Tibial nerve (tissue), 4 donors: ENCODE data around the gene GPR141. TPM values are rescaled to one million over a fixed set of nuclear protein-coding genes. Genes with fewer than 3 reads are reported as not detected.

Experiments used
- DNase-seq, 2 donors: peaks; one replicate each; pipeline ENCODE4 v3.0.0-alpha.2; 2019; ENCODE audit warnings: low spot score in 2 of 2
- H3K27ac ChIP-seq, 4 donors: fragments of 200-600 bp; sonication (generic) in 3 of 4; one replicate each; pipeline ENCODE4 v1.5.1; 2017 to 2019; ENCODE audit warnings: mild to moderate bottlenecking in 1 of 4
- H3K27me3 ChIP-seq, 2 donors: fragments of 200-600 bp; sonication (generic) in 1 of 2; one replicate each; pipeline versions ENCODE4 v1.5.1 to v1.6.0; 2017 to 2019
- H3K36me3 ChIP-seq, 3 donors: fragments of 200-600 bp; sonication (generic); one replicate each; pipeline ENCODE4 v1.5.1; 2018 to 2019
- H3K4me1 ChIP-seq, 4 donors: fragments of 200-600 bp; sonication (generic) in 3 of 4; one replicate each; pipeline ENCODE4 v1.5.1; 2017 to 2019
- H3K4me3 ChIP-seq, 4 donors: fragments of 200-600 bp; sonication (generic) in 3 of 4; one replicate each; pipeline ENCODE4 v1.5.1; 2017 to 2019; ENCODE audit warnings: mild to moderate bottlenecking in 1 of 4, moderate library complexity in 1 of 4
- H3K9me3 ChIP-seq, 4 donors: fragments of 200-600 bp; sonication (generic) in 3 of 4; one replicate each; pipeline ENCODE4 v1.5.1; 2017 to 2019
- EP300 ChIP-seq, 2 donors: sonication (generic); formaldehyde crosslinking; IDR thresholded peaks; one replicate each; pipeline ENCODE4 v1.6.1; 2017; ENCODE audit warnings: antibody characterized with exemption in 2 of 2, mild to moderate bottlenecking in 1 of 2
- POLR2A ChIP-seq, 2 donors: fragments of 450-650 bp; IDR thresholded peaks; one replicate each; pipeline ENCODE4 v1.6.1; 2017; ENCODE audit warnings: antibody characterized with exemption in 2 of 2, mild to moderate bottlenecking in 2 of 2, moderate library complexity in 2 of 2
- WGBS, 2 donors: methylation state at CpG; one replicate each; pipeline ENCODE4 v1.1.5; 2018; 5-methylcytosine and 5-hydroxymethylcytosine counted together
- total RNA-seq, 4 donors: library from RNA; depleted of rRNA; stranded (reverse); fragments of >200 nt; gene quantifications; one replicate each; pipeline ENCODE4 v1.1.0, GENCODE V29; 2016
- TF ChIP-seq, protein P1 (sequence below), 5 experiments: fragments of 200-600 bp in 3 of 5; fragments of 450-650 bp in 2 of 5; sonication (generic) in 3 of 5; IDR thresholded peaks; one replicate each; pipeline ENCODE4 v1.5.1; 2016 to 2019; ENCODE audit warnings: antibody characterized with exemption in 5 of 5, mild to moderate bottlenecking in 3 of 5, moderate library complexity in 2 of 5

Gene GPR141
- total RNA-seq, 4 donors from 2014 or later, result 0.84 to 3.1 TPM; not detected in 2

DNA sequence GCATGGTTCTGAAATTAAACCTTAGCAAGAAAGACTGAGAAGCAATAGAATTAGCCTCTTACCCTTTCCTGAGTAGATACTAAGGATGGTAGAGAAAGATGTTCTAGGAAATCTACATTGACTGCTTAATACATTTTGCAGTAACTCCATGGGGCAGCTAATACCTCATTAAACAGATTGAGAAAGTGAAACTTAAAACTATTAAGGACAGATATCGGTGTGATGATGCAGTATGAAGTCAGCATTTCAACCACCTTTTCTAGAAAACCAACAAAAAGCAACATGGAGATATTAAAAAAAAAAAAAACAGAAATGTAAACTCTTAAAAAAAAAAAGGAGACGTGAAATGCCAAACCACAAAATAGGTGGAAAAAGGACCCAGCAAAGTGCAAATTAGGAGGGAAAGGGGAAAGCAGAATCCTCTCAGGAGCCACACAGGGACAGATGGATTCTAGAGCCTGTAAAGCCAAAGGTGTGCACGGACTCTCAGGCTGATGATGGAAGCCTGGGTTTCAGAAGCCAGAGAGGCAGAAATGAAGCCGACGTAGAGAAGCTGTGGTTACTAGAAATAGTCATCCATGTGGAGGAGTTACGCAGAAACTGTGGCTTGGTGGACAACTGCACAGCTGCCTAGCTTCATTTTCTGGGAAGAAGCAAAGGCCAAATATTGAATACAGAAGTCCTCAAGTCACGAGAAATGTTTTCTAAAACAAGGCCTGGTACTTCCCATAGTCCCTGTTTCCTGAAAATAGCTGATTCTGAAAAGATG, 38.1 kb upstream of the GPR141 start:
- 67 to 80% methylated on average over 7 of the region's 7 CpGs for WGBS, 2 donors
- TF ChIP-seq EP300 (IDR thresholded peaks at IDR 0.05) (peak in 1 of 2 donors; percentile 36), POLR2A (IDR thresholded peaks at IDR 0.05) (no peak)
- Histone ChIP-seq H3K27me3 (no peaks in the 10 kb centered on the region), H3K27ac (no peak overlapping the region), H3K4me1 (peaks cover 0 to 5% (median 0%) of the 10 kb centered on the region in 4 donors), H3K36me3 (no peaks in the 10 kb centered on the region), H3K9me3 (no peaks in the 10 kb centered on the region), H3K4me3 (no peak overlapping the region)
- DNase-seq, result no peak

DNA sequence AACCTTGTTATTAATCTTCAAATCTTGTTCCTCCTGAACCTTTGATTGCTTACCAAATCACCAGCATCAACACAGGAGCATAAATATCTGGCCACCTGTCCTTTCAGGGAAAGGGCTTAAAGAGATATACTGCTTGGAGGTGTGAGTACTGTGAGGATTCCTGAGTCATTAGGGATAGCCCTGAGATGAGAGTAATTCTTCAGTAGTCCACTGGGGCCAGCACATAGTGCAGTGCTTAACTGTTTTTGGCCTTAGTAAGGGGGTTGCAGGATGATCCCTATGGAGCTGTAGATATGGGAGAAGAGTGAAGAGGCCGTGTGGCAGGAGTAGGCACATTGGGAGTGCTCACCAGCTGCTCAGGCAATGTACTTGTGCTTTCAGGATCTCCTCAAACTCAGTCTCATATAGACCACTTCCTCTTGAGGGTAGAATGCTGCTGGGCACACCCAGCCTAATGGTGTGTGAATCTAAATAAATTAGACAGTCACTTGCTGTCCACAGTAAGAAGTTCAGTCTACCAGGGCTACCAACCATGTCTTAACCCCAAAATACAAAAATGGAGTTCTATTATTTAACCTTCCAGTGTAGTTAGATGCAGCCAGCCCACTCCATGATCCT, 26.5 kb upstream of the GPR141 start:
- Histone ChIP-seq H3K27ac (no peak overlapping the region), H3K4me1 (no peaks in the 10 kb centered on the region), H3K36me3 (no peaks in the 10 kb centered on the region), H3K4me3 (no peak overlapping the region), H3K27me3 (no peaks in the 10 kb centered on the region), H3K9me3 (no peaks in the 10 kb centered on the region)
- TF ChIP-seq, protein P1, sequence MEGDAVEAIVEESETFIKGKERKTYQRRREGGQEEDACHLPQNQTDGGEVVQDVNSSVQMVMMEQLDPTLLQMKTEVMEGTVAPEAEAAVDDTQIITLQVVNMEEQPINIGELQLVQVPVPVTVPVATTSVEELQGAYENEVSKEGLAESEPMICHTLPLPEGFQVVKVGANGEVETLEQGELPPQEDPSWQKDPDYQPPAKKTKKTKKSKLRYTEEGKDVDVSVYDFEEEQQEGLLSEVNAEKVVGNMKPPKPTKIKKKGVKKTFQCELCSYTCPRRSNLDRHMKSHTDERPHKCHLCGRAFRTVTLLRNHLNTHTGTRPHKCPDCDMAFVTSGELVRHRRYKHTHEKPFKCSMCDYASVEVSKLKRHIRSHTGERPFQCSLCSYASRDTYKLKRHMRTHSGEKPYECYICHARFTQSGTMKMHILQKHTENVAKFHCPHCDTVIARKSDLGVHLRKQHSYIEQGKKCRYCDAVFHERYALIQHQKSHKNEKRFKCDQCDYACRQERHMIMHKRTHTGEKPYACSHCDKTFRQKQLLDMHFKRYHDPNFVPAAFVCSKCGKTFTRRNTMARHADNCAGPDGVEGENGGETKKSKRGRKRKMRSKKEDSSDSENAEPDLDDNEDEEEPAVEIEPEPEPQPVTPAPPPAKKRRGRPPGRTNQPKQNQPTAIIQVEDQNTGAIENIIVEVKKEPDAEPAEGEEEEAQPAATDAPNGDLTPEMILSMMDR (IDR thresholded peaks at IDR 0.05), result no peak
- no peak for TF ChIP-seq POLR2A (IDR thresholded peaks at IDR 0.05)
- TF ChIP-seq EP300 (IDR thresholded peaks at IDR 0.05), result no peak
- DNase-seq, result no peak
- WGBS, 2 donors, result 58 to 62% methylated on average over 1 of the region's 1 CpG

DNA sequence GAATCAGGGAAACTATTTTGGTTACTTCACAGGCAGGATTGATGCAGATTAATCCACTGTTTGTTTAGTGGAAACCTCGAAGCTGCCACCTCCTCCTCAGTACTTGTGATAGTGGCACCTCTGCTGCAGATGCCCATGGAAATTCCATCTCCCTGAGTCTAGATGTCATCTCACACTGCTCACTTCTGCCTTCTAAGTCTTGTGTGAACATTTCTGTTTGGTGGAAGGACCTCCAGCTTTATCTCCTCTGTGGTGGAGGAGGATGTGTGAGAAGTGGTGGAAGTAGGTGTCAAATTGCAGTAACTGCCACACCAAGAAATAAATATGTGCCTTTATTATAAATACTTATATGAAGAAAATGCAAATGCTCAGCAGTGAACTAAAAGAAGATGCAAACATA, 25.8 kb upstream of the GPR141 start:
- H3K4me3 ChIP-seq, result no peak overlapping the region
- no peaks in the 10 kb centered on the region for H3K9me3 ChIP-seq
- H3K36me3 ChIP-seq, result no peaks in the 10 kb centered on the region
- H3K4me1 ChIP-seq, result no peaks in the 10 kb centered on the region
- 85 to 86% methylated on average over 1 of the region's 1 CpG for WGBS, 2 donors
- H3K27me3 ChIP-seq, result no peaks in the 10 kb centered on the region
- no peak for DNase-seq
- TF ChIP-seq POLR2A (IDR thresholded peaks at IDR 0.05), result no peak
- TF ChIP-seq, protein P1 (IDR thresholded peaks at IDR 0.05), result no peak
- no peak for TF ChIP-seq EP300 (IDR thresholded peaks at IDR 0.05)
- no peak overlapping the region for H3K27ac ChIP-seq

DNA sequence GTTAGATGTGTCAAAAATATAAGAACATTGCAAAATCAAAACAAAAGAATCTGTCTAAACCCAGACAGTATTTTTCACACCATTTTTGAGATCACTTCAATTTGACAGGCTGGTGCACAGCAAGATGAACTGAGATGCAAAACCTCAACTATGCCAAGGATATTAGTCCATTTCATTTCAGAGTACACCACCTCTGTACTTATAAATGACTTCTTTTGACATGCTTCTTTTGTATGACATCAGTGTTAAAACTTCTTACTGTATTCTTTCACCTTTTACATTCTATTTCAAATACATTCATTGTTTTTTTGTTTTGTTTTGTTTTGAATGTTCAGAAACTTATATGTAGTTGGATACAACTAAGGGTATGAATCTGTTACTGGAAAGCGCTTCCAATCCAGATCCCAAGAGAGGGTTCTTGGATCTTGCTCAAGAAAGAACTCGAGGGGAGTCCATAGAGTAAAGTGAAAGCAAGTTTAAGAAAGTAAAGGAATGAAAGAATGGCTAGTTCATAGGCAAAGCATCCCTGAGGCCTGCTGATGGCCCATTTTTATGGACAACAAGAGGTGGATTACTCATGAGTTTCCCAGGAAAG, 23.5 kb upstream of the GPR141 start:
- WGBS, 2 donors, result 53 to 54% methylated on average over 2 of the region's 2 CpGs

GRCh38 chr7:37660614-37661013, 23.0 kb upstream of the GPR141 start:
- no peaks in the 10 kb centered on the region for H3K4me1 ChIP-seq
- no peak overlapping the region for H3K27ac ChIP-seq
- 83 to 86% methylated on average over 4 of the region's 4 CpGs for WGBS, 2 donors
- no peaks in the 10 kb centered on the region for H3K9me3 ChIP-seq
- no peak overlapping the region for H3K4me3 ChIP-seq
- H3K36me3 ChIP-seq, result no peaks in the 10 kb centered on the region
- no peaks in the 10 kb centered on the region for H3K27me3 ChIP-seq
- no peak for DNase-seq
- no peak for TF ChIP-seq EP300 (IDR thresholded peaks at IDR 0.05)
- TF ChIP-seq, protein P1 (IDR thresholded peaks at IDR 0.05), result no peak

More for the DNA sequence above, 23.5 kb upstream of the GPR141 start:
- Histone ChIP-seq H3K27ac (no peak overlapping the region), H3K4me3 (no peak overlapping the region), H3K9me3 (no peaks in the 10 kb centered on the region), H3K4me1 (no peaks in the 10 kb centered on the region), H3K36me3 (no peaks in the 10 kb centered on the region), H3K27me3 (no peaks in the 10 kb centered on the region)
- no peak for DNase-seq
- TF ChIP-seq EP300 (IDR thresholded peaks at IDR 0.05), result no peak
- TF ChIP-seq POLR2A (IDR thresholded peaks at IDR 0.05), result no peak
- TF ChIP-seq, protein P1 (IDR thresholded peaks at IDR 0.05), result no peak
